GM03348 (cell line): ENCODE measurements around the gene CORO2B.
"Not testable (repeated sequence)": the region's sequence is repeated elsewhere in the genome, so short reads cannot be mapped to it uniquely, and the experiment has no call there.

Experiments used
- DNase-seq: peaks from one replicate; pipeline ENCODE4 v3.0.0; 2012; ENCODE audit warnings: low spot score

CORO2B gene

DNA sequence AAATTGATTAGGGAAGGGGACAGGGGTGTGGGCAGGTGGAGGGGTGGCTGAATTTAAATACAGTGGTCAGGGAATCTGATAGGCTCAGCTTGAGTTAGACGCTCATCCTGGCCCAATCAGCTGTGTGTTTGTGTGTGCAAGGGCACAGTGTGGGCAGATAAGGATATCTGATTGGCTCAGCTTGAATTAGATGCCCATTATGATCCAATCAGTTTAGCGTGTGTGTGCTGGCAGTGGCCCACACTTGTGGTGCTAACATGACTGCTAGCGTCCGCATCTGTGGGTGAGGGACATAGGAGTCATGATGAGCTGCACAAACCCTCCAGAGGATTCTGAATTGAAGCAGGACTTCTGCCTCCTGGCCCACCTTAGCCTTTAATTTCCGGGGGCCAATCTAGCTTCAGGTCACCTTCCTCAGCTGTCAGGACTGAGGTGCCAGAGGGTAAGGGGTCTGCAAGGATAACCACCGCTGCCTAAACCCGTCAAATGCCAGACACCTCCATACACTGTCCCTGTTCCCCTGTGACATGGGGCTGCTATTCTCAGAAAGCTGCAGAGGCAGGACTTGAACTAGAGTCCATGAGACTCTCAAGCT is 97.3 kb downstream of the CORO2B start:
- DNase-seq = no peak

DNA sequence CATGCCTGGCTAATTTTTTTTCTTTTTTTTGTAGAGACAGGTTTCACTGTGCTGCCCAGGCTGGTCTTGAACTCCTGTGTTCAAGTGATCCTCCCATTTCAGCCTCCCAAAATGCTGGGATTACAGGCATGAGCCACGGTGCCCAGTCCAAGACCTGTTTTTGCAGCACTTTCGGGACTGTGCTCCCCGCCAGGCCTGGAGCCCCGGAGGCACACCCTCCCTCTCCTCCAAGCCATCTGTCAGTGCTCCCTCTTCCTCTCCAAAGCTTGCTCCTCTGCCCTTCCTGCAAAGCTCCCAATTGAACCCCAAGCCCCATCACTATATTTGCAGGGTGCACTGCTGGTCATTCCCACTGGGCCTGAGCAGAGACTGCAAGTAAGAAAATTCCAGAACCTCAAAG is 98.1 kb downstream of the CORO2B start:
- DNase-seq = no peak

DNA sequence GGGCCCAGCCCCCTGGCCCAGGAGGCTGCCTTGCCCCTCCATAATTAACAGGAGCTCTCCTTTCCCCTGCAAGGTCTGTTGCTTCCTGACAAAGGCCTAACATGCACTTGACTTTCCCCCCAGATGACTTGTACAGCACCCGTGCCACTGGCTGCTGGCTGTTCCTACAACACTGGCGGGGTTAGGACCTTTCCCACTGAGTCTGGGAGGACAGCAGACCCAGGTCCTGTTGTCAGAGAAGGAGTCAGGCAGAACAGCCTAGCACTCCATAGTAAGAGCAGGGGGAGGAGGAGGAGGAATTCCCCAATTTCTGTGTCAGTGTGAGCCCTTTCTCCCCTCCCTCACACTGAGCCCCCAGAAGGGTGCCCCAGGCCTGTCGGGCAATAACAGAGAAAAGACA is 99.2 kb downstream of the CORO2B start:
- no peak for DNase-seq

DNA sequence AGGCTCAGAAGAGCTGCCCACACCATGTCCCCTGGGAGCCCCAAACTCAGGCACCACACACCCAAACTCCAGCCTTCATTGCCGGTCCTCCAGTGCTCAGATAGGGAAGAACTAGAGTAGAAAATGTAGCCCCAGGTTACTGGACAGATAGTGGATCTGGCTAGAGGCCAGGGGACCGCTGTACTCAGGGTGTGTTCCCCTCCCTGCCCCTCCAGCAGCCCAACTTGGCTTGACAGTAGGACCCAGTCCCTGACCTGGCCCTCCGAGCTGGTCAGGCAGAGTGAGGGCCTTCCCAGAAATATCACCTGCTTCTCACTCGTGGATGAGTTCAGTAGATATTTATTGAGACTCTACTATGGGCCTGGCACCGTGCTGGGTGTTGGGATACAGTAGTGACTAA is 100.0 kb downstream of the CORO2B start:
- DNase-seq = no peak

DNA sequence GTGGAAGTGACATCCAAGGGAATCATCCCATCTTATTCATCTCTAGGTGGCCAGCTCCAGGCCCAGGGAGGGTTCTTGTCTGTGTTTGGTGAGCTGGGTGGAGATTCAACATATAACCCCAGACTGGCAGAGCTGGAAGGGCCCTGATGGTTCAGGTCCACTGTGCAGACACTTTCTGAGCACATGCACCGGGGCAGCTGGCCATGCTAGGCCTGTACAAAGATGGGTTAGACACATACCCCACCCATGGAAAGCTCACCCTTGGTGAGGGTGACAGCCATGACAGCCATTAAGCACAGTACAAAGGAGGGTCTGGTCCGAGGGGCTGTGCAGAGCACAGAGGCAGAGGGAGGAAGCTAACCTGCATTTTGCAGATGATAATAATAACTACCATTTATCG is 100.4 kb downstream of the CORO2B start:
- DNase-seq = no peak

DNA sequence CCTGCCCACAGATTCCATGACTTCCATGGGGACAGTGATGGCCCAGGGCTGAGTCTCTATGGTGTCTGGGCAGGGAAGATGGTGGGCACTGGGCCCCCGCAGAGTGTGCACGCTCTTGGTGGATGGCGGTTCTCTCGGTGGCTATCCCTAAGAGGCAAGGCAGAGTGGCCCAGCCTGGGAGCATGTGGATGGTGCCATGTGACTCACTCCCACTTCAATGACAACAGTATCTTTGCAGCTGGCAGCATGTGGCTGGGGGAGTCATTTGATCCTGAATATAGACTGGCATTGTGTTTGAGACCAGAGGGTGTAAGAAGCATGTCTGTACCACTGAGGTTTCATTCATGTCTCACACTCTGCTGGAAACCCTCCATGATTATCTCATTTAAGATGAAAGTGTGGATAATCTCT is 101.2 kb downstream of the CORO2B start:
- DNase-seq = no peak

DNA sequence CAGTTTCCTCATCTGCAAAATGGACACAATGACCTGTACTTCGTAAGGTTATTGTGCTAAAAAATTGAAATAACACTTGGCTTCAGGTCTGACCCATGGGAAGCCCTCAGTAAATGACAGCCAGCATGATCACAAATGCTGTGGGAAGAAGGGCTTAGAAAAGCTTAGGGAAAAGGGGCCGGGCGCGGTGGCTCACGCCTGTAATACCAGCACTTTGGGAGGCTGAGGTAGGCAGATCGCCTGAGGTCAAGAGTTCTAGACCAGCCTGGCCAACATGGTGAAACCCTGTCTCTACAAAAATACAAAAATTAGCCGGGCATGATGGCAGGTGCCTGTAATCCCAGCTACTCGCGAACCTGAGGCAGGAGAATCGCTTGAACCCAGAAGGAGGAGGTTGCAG is 102.0 kb downstream of the CORO2B start:
- not testable (repeated sequence) for DNase-seq

DNA sequence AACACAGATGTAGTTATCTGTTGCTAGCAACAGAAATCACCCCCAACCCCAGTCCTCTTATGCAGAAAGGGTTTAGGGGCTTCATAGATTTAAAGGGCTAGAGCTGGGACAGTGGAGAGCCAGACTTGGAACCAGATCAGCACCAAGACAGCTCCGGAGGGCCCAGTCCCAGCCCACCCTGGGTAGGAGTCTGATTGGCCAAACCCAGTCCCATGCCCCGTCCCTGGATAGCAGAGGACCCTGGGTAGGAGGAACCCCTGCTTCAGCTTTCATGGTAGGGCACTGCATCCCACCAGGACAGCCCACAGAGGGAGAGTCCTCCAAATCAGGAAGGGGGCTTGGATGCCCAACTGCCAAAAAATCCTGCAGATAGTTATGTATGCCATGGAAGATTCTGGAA is 103.0 kb downstream of the CORO2B start:
- DNase-seq = no peak

DNA sequence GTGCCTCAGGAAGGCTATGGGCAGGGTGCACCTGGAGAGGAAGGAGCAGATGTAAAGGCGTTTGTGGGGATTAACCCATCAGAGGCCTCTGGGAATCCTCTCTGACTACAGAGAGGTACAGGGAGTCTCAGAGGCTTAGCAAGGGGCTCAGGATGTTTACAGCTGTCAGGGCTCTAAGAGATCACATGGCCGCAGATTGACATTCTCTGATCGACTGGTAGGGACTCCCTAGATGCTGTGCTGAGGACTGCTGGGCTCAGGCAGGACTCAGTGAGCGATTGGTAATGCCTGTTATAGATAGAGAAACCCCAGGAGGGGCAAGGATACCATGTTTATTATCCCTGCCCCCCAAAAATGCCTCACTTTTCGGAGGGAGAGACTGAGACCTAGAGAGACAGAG is 103.5 kb downstream of the CORO2B start:
- DNase-seq = no peak

DNA sequence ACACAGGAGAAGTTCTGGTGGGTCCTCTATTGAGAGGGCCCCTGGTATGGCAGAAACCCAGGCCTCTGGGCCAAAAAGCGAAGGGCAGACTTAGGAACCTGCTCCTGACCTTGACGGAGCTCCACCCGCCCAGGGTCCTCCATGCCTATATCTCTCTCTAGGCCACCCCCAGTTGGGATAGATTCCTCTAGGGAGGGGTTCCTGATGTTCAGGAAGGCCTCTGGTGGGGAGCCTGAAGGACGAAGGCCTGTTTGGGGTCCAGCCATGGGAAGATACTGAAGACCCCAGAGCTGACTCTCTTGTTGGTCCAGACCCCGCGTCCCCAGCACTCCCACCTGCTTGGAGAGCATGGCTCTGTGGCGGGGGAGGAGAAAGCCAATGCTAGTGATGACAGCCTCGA is 104.2 kb downstream of the CORO2B start:
- DNase-seq = no peak

DNA sequence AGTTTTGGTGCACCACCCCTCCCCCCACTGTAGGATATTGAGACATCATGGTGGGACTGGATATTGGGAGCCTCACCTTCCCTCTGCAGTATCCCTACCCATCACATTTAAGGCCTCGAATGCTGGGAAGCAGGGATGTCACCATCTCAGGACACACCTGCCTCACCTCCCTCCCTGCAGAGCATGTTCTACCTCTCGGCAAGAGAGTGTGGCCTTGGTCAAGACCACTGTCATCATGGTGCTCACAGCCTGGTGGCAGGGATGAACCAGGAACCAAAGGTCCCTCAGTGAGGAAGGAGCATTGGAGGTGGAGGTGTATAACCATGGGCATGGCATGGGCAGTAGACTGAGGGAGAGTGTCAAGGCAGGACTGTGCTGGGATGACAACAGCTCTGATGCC is 104.8 kb downstream of the CORO2B start:
- DNase-seq = no peak

DNA sequence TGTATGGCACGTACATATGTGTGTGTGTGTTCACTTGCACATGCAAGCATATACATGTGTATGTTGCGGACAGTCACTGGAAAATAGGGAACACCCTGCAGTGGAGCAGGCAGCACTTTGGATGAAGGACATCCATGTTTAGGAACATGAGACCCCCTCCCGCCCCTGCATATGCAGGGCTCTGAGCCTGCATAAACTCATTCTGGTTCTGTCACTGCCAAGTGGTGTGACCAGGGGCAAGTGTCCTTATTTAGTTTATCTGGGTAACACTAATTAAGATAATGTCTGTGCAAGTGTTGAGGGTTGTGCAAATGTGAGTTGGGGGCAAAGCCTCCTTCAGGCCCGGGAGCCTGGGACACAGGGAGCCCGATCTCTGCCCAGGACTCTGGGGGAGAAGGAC is 105.7 kb downstream of the CORO2B start:
- DNase-seq = no peak

DNA sequence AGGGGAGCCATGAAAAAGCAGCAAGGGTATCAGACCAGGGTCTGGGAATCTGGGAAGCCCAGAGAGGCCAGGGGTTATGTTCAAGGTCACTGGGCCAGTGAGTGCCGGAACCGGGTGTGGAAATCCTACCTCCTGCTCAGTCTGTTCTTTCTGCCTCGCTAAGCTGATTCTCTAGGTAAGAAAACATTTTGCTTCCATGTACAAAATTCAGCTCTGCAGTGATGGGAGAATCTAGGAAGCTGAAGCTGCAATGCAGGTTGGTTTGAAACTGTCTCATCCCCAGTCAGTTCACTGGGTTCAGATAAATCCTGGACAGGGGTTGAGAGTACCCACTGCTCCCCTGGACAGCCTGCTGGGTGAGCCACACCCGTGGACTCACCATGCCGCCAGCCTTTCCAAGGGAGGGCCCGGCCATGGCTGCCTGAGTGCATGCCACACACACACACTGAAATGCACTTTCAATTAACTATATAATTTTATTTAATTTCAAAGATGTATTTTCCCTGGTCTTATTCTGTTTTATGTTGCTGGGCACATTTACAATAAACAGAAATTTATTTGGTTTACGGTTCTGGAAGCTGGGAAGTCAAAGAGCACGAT is 108.4 kb downstream of the CORO2B start:
- DNase-seq = no peak

DNA sequence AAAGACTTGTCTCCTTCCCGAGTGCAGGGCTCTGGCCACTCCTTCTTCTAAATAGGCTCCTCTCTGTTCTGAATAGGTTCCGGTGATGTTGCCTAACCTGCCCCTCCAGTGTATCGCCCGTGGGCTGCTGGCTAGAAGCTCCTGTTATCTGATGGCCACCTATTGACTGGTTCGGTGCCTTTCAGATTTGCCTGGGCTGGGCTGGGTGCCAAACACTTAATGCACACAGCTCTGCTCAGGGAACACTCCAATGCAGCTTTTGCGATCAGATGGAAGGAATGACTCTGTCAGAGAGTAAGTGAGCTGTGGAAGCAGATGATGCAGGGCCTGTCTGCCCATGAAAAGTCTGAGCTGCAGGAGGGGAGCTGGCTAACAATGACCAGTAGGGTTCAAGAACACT is 112.9 kb downstream of the CORO2B start:
- DNase-seq = no peak

DNA sequence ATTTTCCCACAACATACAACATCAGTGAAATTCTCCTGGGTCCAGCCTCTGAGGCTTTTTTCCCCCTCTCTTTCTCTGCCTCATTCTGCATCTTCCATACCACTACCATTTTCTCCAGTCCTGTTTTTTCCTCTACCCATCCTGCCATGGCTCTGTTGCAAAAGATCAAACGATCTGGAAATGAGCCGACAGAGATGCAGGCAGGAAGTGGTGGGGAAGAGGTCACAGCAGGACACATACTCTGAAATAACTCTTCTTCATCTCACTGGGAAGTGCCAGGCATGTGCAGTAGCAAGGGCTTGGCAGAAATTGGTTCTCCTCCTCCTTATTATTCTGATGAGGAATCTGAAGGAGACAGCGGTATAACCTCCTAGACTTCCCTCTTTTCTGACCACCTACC is 114.3 kb downstream of the CORO2B start:
- DNase-seq = no peak

DNA sequence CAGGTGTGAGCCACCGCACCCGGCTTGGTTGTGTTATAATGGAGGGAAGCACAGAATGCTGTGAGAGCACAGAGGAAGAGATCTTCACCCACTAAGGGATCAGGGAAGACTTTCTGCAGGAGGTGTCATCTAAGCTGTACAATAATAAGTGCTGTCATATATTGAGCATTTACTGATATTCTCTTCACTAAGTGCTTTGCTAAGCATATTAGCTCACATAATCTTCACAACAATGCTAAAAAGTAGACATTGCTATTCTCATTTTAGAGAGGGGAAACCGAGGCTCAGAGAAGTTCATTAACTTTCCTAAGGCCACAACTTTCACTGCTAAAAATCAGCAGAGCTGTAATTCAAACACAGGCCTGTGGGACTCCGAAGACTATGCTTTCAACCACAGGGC is 115.3 kb downstream of the CORO2B start:
- no peak for DNase-seq

DNA sequence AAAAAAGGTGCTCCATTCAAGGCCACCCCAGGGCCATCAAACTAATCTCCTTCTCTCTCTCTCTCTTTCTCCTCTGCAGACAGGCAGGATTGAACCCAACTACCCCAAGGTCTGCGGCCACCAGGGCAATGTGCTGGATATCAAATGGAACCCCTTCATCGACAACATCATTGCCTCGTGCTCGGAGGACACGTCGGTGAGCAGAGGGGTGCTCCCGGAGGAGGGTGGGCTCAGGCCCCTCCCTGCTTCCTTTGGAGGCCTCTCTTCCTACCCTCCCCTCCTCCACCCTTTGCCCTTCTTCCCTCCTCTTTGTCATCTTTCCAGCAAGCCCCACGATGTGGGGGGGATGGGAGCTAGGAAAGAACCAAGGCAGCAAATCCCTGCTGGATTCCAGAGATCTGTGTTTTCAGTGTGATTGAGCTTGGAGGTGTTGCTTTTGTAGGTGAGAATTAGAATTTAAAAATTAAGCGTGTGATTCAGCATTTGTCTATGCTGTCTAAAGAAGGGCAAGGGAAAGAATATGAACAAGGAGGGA is 116.3 kb downstream of the CORO2B start:
- no peak for DNase-seq

DNA sequence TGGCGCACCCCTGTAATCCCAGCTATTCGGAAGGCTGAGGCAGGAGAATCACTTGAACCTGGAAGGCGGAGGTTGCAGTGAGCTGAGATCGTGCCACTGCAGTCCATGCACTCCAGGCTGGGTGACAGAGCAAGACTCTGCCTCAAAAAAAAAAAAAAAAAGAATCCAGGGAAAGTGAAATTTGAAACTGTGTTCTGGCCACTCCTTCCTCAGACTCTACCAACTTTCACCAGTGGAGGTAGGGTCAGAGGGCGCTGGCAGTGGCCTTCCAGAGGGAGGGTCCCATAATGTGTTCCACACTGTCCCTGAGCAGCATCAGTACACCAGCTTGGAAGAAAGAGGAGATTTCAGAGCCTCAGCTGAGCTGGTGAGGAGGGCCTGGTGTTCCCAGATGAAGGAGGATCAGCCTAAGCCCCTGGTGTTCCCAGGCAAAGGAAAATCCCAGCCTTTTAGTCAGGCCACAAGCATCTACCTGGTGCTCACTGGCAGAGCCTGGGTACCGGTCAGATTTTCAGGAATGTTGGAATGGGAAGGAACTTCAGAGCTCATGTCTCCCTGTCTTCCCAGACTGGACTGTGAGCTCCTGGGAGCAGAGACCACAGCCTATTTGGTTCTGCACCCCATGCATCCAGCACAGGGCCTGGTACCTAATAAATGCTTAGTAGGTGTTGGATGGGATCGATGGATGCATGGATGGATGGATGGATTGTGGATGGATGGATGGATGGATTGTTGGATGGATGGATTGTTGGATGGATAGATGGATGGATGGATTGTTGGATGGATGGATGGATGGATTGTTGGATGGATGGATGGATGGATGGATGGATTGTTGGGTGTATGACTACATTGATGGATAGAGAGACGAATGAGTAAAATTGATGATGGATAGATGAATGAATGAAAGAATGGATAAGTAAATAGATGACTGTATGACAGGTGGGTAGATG is 117.9 kb downstream of the CORO2B start:
- no peak for DNase-seq

DNA sequence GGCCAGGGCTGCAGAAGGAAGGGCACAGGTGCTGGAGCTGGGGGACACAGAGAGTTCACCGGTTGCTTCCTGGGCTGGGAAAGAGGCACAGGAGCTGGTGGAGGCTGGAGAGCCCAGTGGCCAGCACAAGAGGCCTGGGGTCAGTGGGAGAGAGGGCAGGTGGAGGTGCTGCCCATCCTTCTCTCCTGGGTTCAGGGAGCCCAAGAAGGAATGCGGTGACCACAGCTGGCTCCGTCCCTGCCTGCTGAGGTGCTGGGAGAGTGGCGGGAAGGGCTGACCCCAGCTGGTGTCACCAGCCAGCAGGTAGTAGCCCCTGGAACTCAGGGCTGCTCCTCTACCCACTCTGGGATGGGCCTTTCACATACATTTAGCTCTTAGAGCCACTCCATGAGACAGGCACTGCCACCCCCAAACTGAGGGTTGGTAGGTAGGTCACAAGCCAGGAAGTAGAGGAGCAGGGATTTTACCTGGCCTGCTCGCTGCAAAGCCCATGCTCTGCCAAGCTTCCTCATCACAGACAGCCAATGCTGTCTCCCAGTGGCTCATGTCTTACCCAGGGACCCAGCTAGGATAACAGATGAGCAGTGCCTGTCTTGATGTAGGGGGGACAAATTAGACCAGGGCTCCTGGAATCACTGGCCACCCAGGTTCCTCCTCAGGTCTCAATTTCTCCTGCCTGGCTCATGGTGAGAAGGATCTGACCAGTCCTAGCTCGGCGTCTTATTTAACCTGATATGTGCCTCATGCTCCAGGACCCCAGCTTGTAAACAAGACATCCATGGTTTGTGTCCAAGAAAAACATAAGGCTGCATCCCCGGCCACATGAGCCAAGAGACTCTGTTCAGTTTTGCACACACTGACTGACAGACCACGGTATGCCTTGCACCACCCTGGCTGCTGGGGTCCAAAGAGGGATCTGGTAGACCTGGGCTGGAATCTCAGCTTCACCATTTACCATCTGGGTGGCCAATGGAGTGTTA is 119.2 kb downstream of the CORO2B start:
- DNase-seq = no peak

DNA sequence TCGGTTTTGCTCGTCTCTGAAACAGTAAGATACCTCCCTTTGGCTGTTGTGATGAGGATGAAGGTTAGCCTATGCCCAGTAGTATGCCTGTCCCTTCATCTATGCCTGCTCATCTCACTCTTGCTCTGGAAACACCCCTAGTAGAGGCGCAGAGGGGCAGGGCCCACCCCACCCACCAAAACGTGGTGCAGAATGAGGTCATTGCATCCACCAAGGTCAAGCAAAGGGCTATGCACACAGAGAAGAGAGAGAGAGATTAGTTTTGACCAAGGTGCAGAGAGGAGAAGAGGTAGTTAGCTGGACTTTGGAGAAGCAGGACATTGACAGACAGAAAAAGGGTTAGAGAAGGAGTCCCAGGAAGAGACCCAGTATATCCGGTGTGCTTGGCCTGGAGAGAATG is 119.9 kb downstream of the CORO2B start:
- DNase-seq = no peak

DNA sequence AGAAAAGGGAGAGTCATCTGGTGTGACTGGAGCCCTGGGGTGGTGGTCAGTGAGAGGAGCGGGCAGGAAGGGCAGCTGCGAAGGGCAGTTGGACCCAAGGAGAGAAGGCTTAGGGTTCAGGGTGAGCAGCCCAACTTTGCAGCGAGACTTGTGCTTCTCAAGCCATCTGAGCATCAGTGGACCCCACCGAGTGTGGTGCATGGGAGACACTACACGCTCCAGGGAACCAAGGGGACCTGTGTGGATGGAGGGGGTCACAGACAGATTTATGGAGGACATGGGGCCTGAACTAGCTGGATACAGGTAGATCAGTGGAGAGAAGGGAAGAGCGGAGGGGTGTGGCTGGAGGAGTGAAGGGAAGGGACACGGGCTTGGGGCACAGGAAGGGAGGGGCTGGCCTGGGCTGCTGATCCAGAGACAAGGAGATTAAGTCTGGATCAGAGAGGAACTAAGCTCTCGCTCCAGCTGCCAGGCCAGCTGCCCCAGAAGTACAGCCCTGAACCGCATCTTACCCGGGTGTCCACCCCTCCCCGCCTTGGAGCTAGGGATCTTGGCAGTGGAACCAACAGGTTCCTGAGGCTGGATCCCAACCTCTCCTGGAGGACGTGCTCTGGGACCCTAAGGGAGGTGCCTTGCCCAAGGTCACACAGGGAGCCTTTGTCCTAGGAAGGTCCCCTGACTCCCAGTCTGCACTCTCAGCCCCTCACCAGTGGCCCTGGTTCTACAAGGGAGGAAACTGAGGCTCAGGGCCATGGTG is 120.5 kb downstream of the CORO2B start:
- no peak for DNase-seq
